ENCODE data around the gene CSMD2. TPM values are rescaled to one million over a fixed set of nuclear protein-coding genes. Genes with fewer than 3 reads are reported as not detected.

CSMD2 gene
- polyA plus RNA-seq, 1 of the 3 experiments (the other 2 are of a cell fraction) = not detected

GRCh38 chr1:33791251-33791650, 373.8 kb downstream of the CSMD2 start:
- Histone ChIP-seq H3K9ac (no peak overlapping the region), H3K4me1 (ENCODE audit: control insufficient read depth in 1 of 2, insufficient read depth in 2 of 2, low read depth in 1 of 2, low read length in 1 of 2) (peaks cover 0 to 6% of the 10 kb centered on the region in 2 experiments; a peak in 1 of 4 replicates), H4K20me1 (ENCODE audit: insufficient read depth) (no peaks in the 10 kb centered on the region), H3K36me3 (replicated peaks in 1 of 2; ENCODE audit: control insufficient read depth in 1 of 2, insufficient read depth in 2 of 2, low read length in 1 of 2) (no peaks in the 10 kb centered on the region), H3K4me3 (ENCODE audit: low read depth in 2 of 2, low read length in 1 of 2) (no peak overlapping the region), H3K27me3 (ENCODE audit: insufficient read depth) (no peaks in the 10 kb centered on the region), H2AFZ (ENCODE audit: low read depth) (no peak overlapping the region), H3K9me3 (0 out of 2 replicates have a peak, but pooled peaks cover 2% of the 10 kb centered on the region), H3K4me2 (no peak overlapping the region), H3K9me2 (no peaks in the 10 kb centered on the region), H3K79me2 (ENCODE audit: insufficient read depth) (no peaks in the 10 kb centered on the region), H3K27ac (ENCODE audit: low read depth in 2 of 2, low read length in 1 of 2) (no peak overlapping the region), H3F3A (replicated peaks; ENCODE audit: insufficient read depth) (no peaks in the 10 kb centered on the region)
- WGBS (ENCODE audit: low lambda C conversion rate) = 6% methylated on average over 2 of the region's 2 CpGs
- ChIA-PET CTCF (interaction anchor here (1.0 kb wide), 1 partner anchor 28 kb away, joined by 3 read pairs; no protein-coding TSS in a partner anchor), POLR2A (no interaction called here)
- TF ChIP-seq CHD2 (IDR thresholded peaks at IDR 0.05; ENCODE audit: low read length, partially characterized antibody) (no peak), ZBTB33 (IDR thresholded peaks at IDR 0.05; ENCODE audit: borderline replicate concordance, low read depth) (no peak), IRF3 (IDR thresholded peaks at IDR 0.05; ENCODE audit: low read depth, low read length) (no peak), RCOR1 (IDR thresholded peaks at IDR 0.05; ENCODE audit: low read length) (no peak)
- DNase-seq = no peak

GRCh38 chr1:33790577-33790976, 374.5 kb downstream of the CSMD2 start:
- H3K4me3 ChIP-seq (ENCODE audit: low read depth in 2 of 2, low read length in 1 of 2) = no peak overlapping the region
- no peaks in the 10 kb centered on the region for H4K20me1 ChIP-seq (ENCODE audit: insufficient read depth)
- no peak for DNase-seq
- TF ChIP-seq MXI1 (IDR thresholded peaks at IDR 0.05; ENCODE audit: low read depth, low read length) = no peak
- peaks cover 0 to 6% of the 10 kb centered on the region in 2 experiments; a peak in 1 of 4 replicates for H3K4me1 ChIP-seq (ENCODE audit: control insufficient read depth in 1 of 2, insufficient read depth in 2 of 2, low read depth in 1 of 2, low read length in 1 of 2)
- ChIA-PET CTCF (no interaction called here), POLR2A (no interaction called here)
- no peak overlapping the region for H2AFZ ChIP-seq (ENCODE audit: low read depth)
- H3K9ac ChIP-seq = no peak overlapping the region
- no peaks in the 10 kb centered on the region for H3K36me3 ChIP-seq (replicated peaks in 1 of 2; ENCODE audit: control insufficient read depth in 1 of 2, insufficient read depth in 2 of 2, low read length in 1 of 2)
- H3F3A ChIP-seq (replicated peaks; ENCODE audit: insufficient read depth) = no peaks in the 10 kb centered on the region
- no peaks in the 10 kb centered on the region for H3K27me3 ChIP-seq (ENCODE audit: insufficient read depth)
- H3K79me2 ChIP-seq (ENCODE audit: insufficient read depth) = no peaks in the 10 kb centered on the region
- no peaks in the 10 kb centered on the region for H3K9me3 ChIP-seq
- H3K9me2 ChIP-seq = no peaks in the 10 kb centered on the region
- 29% methylated on average over 1 of the region's 1 CpG for WGBS (ENCODE audit: low lambda C conversion rate)
- H3K4me2 ChIP-seq = no peak overlapping the region
- no peak overlapping the region for H3K27ac ChIP-seq (ENCODE audit: low read depth in 2 of 2, low read length in 1 of 2)

GRCh38 chr1:33784876-33785275, 380.2 kb downstream of the CSMD2 start:
- H3K79me2 ChIP-seq (ENCODE audit: insufficient read depth) = no peaks in the 10 kb centered on the region
- no peaks in the 10 kb centered on the region for H3K36me3 ChIP-seq (replicated peaks in 1 of 2; ENCODE audit: control insufficient read depth in 1 of 2, insufficient read depth in 2 of 2, low read length in 1 of 2)
- H3K27me3 ChIP-seq (ENCODE audit: insufficient read depth) = no peaks in the 10 kb centered on the region
- no peaks in the 10 kb centered on the region for H3K4me1 ChIP-seq (ENCODE audit: control insufficient read depth in 1 of 2, insufficient read depth in 2 of 2, low read depth in 1 of 2, low read length in 1 of 2)
- DNase-seq = no peak
- CTCF ChIA-PET = no interaction called here
- H3K9me2 ChIP-seq = no peaks in the 10 kb centered on the region
- H2AFZ ChIP-seq (ENCODE audit: low read depth) = no peak overlapping the region
- H3K4me3 ChIP-seq (ENCODE audit: low read depth in 2 of 2, low read length in 1 of 2) = no peak overlapping the region
- no peak overlapping the region for H3K27ac ChIP-seq (ENCODE audit: low read depth in 2 of 2, low read length in 1 of 2)
- 33% methylated on average over 1 of the region's 3 CpGs for WGBS (ENCODE audit: low lambda C conversion rate)
- H4K20me1 ChIP-seq (ENCODE audit: insufficient read depth) = no peaks in the 10 kb centered on the region
- POLR2A ChIA-PET = no interaction called here
- H3K9ac ChIP-seq = no peak overlapping the region
- H3K9me3 ChIP-seq = no peaks in the 10 kb centered on the region
- no peak overlapping the region for H3K4me2 ChIP-seq
- H3F3A ChIP-seq (replicated peaks; ENCODE audit: insufficient read depth) = no peaks in the 10 kb centered on the region
- TF ChIP-seq IRF3 (IDR thresholded peaks at IDR 0.05; ENCODE audit: low read depth, low read length) (no peak), CTCF (IDR thresholded peaks at IDR 0.05) (no peak), RAD21 (IDR thresholded peaks at IDR 0.05; ENCODE audit: low read length) (no peak), FOXM1 (IDR thresholded peaks at IDR 0.05; ENCODE audit: low read depth) (no peak), RFX5 (IDR thresholded peaks at IDR 0.05; ENCODE audit: low read length) (no peak), SIN3A (IDR thresholded peaks at IDR 0.05; ENCODE audit: borderline replicate concordance, low read depth, low read length) (no peak), FOXJ3 (CRISPR knock-in tag; IDR thresholded peaks at IDR 0.05) (no peak), USF2 (IDR thresholded peaks at IDR 0.05; ENCODE audit: borderline replicate concordance, low read depth, low read length) (no peak), EZH2phosphoT487 (IDR thresholded peaks at IDR 0.05; ENCODE audit: borderline replicate concordance, low read depth) (no peak), NRF1 (IDR thresholded peaks at IDR 0.05; ENCODE audit: low read depth, low read length) (no peak), RXRA (IDR thresholded peaks at IDR 0.05; ENCODE audit: borderline replicate concordance, low read depth) (no peak)
